Activated naive CD4-positive, alpha-beta T cell treated with anti-CD3 and anti-CD28 coated beads for 36 hours (primary cell): ENCODE results near the gene PFDN4. TPM values are rescaled to one million over a fixed set of nuclear protein-coding genes. Genes with fewer than 3 reads are reported as not detected.

Experiments used
- CTCF ChIA-PET: fragments of 350-600 bp; sonication (Branson Sonifier 250); formaldehyde crosslinking; loops from one replicate; lab custom pipeline; 2021; ENCODE audit warnings: antibody characterized with exemption; lab: Charles Lee
- DNase-seq: peaks from one replicate; pipeline ENCODE4 v3.0.0-alpha.2; 2020
- H3K27ac Mint-ChIP-seq: one replicate; pipeline ENCODE4 v1.8.0; 2021; ENCODE audit warnings: mild to moderate bottlenecking, mixed read lengths
- H3K27me3 Mint-ChIP-seq: one replicate; pipeline ENCODE4 v1.8.0; 2021; ENCODE audit warnings: low read depth, mixed read lengths
- H3K36me3 Mint-ChIP-seq: one replicate; pipeline ENCODE4 v1.8.0; 2021; ENCODE audit warnings: low read depth, mixed read lengths
- H3K4me1 Mint-ChIP-seq: one replicate; pipeline ENCODE4 v1.8.0; 2021; ENCODE audit warnings: low read depth, mixed read lengths
- H3K4me3 Mint-ChIP-seq: one replicate; pipeline ENCODE4 v1.8.0; 2021; ENCODE audit warnings: mild to moderate bottlenecking, moderate library complexity, mixed read lengths
- H3K9me3 Mint-ChIP-seq: one replicate; pipeline ENCODE4 v1.8.0; 2021; ENCODE audit warnings: mixed read lengths
- intact Hi-C: fragments of 100-400 bp; cut with micrococcal nuclease; formaldehyde crosslinking; loops from one replicate; pipeline ENCODE4 v1.15.1; 2023
- total RNA-seq, 2 experiments: library from RNA; stranded (reverse); gene quantifications; one replicate each; pipeline ENCODE4 v1.2.3, GENCODE V29; 2021

The PFDN4 gene, protein sequence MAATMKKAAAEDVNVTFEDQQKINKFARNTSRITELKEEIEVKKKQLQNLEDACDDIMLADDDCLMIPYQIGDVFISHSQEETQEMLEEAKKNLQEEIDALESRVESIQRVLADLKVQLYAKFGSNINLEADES
- 10 to 100 TPM; 48.8 to 53.3 TPM for total RNA-seq

DNA sequence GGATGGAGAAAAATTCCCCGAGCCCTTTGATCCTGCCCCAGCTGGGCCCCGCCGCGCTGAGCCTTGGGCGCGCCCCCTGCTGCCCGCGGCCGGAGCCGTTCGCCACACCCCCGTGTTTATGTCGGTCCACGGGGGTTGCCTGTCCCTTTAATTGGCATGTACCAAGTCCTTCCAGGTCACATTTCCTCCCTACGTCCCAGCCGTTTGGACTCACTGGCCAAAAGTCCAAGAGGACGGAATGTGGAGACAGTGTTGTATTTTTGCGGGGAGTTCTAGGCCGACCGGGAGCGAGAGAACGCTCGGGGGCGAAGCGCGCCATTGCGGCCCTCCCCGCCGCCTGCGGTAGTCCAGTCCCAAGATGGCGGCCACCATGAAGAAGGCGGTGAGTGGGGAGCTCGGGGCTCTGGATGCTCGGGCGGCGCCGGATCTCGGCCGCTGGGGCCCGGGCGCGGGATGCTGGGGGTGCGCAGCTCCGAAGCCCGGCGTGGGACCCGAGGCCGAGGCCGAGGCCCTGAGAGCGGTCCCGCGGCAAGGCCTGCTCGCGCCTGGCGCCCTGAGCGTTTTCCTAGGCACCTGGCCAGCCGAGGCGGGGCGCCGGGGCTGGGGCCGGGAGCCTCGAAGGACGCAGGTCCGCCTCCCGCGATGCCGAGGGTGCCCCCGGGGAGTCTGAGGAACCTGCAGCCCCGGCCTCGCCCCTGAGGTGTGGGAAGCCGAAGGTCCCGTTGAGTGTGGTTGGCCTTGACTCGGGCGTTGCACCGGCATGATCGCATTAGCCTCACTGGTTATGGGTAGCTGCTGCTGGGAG, at the start of gene PFDN4:
Gene PFDN4, plus strand, starts transcription at position 345 of the 805 bp plus-strand sequence. Its CDS starts 14 bp downstream, at position 359.
- H3K27me3 Mint-ChIP-seq: no peaks in the 10 kb centered on the region
- CTCF ChIA-PET: interaction anchor here (0.9 to 2.2 kb wide), 8 partner anchors 8 to 440 kb away, joined by 3 to 8 read pairs (median 6); no protein-coding TSS in a partner anchor
- intact Hi-C loops: loop anchor here (1.0 to 5.0 kb wide), 3 partner anchors 13 to 631 kb away; no protein-coding TSS in a partner anchor
- H3K4me3 Mint-ChIP-seq: peak within 1 kb of the TSS; percentile 90
- no peaks in the 10 kb centered on the region for H3K9me3 Mint-ChIP-seq
- DNase-seq: peak; percentile 86
- peak within 1 kb of the TSS; percentile 98 for H3K27ac Mint-ChIP-seq
- peaks cover 7% of the 10 kb centered on the region for H3K36me3 Mint-ChIP-seq
- H3K4me1 Mint-ChIP-seq: peaks cover 42% of the 10 kb centered on the region

DNA sequence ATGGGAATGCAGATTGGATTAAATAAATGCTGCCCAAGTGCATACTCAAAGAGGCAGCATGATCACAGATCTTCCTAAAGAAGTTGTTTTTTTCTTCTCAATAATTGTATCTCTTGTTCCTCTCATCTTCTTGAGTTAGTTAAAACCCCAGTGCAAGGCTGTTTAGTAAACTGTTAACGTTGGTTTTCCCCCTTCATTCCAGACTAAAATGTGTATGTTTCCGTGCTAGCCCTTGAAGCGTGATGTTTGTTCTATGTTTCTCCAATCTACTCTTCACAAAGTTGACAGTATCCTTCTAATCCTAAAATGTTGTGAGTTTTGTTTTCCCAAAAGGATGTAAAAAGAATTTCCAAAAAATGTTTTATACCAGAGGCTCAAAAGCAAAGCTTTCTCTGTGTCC, 49.7 kb upstream of the PFDN4 start:
- CTCF ChIA-PET: interaction anchor here (0.9 kb wide), 1 partner anchor 17 kb away, joined by 3 read pairs; no protein-coding TSS in a partner anchor
- Mint-ChIP-seq H3K4me3 (no peak overlapping the region), H3K4me1 (no peaks in the 10 kb centered on the region), H3K27me3 (peaks cover 17% of the 10 kb centered on the region), H3K9me3 (no peaks in the 10 kb centered on the region), H3K27ac (no peak overlapping the region), H3K36me3 (no peaks in the 10 kb centered on the region)
- intact Hi-C loops: no loop called here
- no peak for DNase-seq

DNA sequence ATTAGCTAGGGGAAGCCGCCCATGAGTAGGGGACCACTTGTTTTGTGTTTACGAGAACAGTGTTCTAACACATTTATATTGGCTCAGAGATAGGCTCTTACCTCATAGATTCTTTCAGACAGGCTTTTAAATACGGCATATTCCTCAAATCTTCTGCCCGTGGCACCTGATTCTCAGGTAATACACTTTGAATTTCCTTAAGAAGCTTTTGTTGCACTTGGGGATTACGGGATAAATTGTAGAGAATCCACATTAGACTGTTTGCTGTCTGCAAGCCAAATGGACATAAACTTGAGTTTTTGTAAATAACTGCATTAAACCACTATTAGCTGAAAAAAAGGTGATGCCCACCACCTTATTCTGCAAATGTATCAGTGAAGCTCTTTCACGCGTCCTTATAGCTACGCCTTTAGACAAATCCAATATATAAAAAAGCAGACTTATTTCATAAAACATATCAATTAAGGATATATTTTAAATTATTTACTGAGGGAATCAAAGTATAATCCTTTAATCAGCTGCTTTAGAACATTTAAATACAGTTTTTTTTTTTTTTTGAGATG, 49.0 kb upstream of the PFDN4 start:
- Mint-ChIP-seq H3K27me3 (peaks cover 21% of the 10 kb centered on the region), H3K4me1 (no peaks in the 10 kb centered on the region), H3K4me3 (no peak overlapping the region), H3K27ac (no peak overlapping the region), H3K9me3 (no peaks in the 10 kb centered on the region), H3K36me3 (no peaks in the 10 kb centered on the region)
- intact Hi-C loops: no loop called here
- DNase-seq: no peak
- CTCF ChIA-PET: interaction anchor here (0.6 to 0.9 kb wide), 2 partner anchors 17 to 229 kb away, joined by 3 read pairs; no protein-coding TSS in a partner anchor

DNA sequence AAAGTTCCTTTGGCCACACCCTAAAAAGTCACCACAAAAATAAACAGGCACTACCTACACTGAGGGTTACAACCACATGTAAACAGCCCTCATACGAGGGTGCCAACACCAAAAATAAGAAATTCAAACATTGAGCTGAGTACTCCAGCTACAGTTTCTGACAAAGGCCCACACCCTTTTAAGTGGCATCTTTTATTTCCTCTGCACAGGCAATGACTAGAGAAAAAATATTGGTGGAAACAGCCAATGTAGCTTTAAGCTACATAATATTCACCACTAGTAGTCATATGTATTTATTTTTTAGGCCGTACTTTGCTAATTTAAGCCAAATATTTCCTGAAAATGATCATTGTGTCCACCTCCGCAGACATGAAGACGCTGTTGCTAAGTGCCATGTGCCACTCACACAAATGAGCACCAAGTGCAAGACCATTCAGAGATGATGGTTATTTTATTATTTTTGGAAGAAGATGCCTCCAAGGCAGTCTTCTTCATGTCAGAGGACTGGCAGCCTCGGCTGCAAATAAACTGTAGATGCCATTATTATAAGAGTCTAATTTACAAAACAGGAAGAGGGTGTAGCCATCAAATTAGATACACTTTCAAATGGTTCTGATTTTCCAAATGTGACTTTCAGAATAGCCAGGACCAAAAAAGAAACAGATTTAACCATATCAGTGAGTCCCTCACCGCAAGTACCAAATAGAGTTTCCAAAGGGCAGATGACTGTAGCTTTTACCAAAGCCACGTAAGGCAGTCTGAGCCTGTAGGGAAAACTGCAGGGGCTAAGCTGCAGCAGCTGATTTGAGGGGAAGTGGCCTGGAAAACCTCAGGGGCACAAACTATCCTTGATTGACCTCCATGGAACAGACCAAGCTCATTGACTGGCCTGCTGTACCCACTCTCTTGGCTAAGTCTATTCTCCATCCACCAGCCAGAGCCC, 47.6 kb upstream of the PFDN4 start:
- Mint-ChIP-seq H3K27ac (no peak overlapping the region), H3K4me3 (no peak overlapping the region), H3K9me3 (no peaks in the 10 kb centered on the region), H3K27me3 (peaks cover 24% of the 10 kb centered on the region), H3K36me3 (no peaks in the 10 kb centered on the region), H3K4me1 (no peaks in the 10 kb centered on the region)
- no peak for DNase-seq
- CTCF ChIA-PET: interaction anchor here (1.1 to 1.2 kb wide), 2 partner anchors 37 to 39 kb away, joined by 3 read pairs; no protein-coding TSS in a partner anchor
- intact Hi-C loops: no loop called here

DNA sequence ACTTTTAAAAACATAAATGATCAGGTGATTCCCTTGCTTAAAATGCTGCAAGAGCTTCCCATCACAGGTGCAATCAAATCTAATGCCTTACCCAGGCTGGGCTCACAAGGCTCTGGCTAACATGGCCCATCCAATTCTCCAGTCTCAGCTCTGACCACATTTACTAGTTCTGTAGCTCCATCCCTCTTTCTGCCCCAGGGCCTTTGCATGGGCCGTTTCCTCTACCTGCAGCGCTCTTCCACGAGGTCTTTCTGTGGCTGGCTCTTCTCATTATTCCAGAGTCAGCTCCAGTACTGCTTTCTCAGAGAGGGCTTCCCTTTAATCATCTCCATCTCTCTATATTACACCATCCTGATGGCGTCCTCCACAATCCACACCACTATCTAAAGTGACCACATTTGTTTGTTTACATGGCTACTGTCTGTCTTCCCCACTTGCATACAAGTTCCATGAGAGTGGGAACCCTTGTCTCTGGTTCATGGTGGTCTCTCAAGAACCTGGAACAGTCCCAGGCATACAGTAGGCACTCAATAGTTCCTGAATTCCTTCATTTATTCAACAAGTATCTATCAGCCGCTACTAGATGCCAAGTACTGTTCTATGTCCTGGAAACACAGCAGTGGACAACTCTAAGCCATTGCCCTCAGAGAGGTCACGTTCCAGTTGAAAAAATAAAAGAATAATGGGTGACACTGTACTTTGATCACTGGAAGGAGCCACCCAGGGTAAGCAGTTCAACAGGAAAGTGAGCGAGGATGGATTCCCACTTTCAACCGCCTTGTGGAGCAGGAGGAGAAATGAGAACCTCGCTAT, 46.7 kb upstream of the PFDN4 start:
- CTCF ChIA-PET: interaction anchor here (1.1 to 1.2 kb wide), 2 partner anchors 36 to 39 kb away, joined by 3 read pairs; no protein-coding TSS in a partner anchor
- no peak for DNase-seq
- Mint-ChIP-seq H3K27me3 (peaks cover 26% of the 10 kb centered on the region), H3K4me1 (no peaks in the 10 kb centered on the region), H3K36me3 (no peaks in the 10 kb centered on the region), H3K4me3 (no peak overlapping the region), H3K9me3 (no peaks in the 10 kb centered on the region), H3K27ac (no peak overlapping the region)
- intact Hi-C loops: no loop called here

DNA sequence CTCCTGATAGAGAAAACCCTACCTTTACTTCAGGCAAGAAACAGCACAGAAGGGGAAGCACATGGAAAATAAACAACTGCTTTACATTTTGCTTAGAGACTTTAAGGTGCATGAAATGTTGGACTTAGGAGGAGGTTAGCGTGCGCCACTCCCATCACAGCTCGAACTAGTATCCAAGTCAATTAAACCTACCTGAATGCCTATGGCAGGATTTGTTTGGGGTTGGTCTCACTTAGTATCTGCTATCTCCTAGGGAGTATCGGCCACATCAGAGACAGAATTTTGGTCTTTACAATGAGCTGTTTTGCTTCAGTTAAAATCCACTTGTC, 46.1 kb upstream of the PFDN4 start:
- no peak for DNase-seq
- Mint-ChIP-seq H3K9me3 (no peaks in the 10 kb centered on the region), H3K4me3 (no peak overlapping the region), H3K4me1 (no peaks in the 10 kb centered on the region), H3K27me3 (peaks cover 29% of the 10 kb centered on the region), H3K36me3 (no peaks in the 10 kb centered on the region), H3K27ac (no peak overlapping the region)
- intact Hi-C loops: no loop called here
- CTCF ChIA-PET: no interaction called here

DNA sequence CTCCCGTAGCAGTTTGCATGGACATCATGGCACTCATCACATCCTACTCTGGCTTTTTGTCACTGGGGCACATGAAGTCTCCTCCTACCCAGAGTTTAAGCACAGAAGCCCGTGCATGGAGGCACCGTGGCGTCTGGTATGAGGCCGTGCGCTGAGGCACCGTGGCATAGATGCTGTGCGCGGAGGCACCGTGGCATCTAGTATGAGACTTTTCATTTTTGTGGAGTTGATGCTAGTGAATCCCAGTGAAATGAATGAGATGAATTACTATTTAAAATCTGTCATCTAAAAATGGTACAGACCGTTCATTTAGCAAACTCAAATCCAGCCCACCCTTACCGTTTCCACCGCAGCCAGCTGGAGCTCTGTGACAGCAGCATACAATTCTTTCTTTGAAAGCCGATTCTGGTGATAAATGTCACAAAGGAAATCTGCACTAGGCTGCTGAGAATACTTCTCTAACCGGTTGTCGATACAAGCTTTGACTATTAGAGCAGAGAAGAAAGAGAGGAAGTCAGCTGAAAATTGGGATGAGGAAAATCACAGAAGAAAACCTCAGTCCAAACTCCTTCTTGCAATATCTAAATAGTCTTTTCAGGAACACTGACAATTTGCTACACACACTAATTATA, 45.4 kb upstream of the PFDN4 start:
- Mint-ChIP-seq H3K27me3 (peaks cover 31% of the 10 kb centered on the region), H3K27ac (no peak overlapping the region), H3K4me3 (no peak overlapping the region), H3K36me3 (no peaks in the 10 kb centered on the region), H3K9me3 (no peaks in the 10 kb centered on the region), H3K4me1 (no peaks in the 10 kb centered on the region)
- no peak for DNase-seq
- intact Hi-C loops: no loop called here
- CTCF ChIA-PET: no interaction called here

DNA sequence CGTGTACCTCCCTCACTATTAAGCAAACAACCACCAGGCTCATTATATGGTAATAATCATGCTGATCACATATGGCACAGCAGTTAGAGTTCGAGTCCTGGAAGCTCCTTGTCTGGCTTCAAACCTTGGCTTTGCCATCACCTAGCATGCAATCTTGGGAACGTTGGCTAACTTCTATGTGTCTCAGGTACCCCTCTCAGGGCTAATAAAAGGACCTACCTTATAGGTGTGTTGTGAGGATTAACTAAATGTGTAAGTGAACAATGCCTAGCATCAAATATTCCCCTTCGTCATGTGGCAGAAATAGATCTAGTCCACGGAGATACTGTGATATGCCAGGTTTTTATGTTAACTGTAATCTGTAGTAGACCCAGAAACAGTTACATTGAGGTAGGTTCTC, 44.5 kb upstream of the PFDN4 start:
- no peaks in the 10 kb centered on the region for H3K9me3 Mint-ChIP-seq
- CTCF ChIA-PET: no interaction called here
- H3K27me3 Mint-ChIP-seq: peaks cover 39% of the 10 kb centered on the region
- DNase-seq: no peak
- no peaks in the 10 kb centered on the region for H3K36me3 Mint-ChIP-seq
- intact Hi-C loops: no loop called here
- H3K4me3 Mint-ChIP-seq: no peak overlapping the region
- H3K27ac Mint-ChIP-seq: no peak overlapping the region
- H3K4me1 Mint-ChIP-seq: no peaks in the 10 kb centered on the region

DNA sequence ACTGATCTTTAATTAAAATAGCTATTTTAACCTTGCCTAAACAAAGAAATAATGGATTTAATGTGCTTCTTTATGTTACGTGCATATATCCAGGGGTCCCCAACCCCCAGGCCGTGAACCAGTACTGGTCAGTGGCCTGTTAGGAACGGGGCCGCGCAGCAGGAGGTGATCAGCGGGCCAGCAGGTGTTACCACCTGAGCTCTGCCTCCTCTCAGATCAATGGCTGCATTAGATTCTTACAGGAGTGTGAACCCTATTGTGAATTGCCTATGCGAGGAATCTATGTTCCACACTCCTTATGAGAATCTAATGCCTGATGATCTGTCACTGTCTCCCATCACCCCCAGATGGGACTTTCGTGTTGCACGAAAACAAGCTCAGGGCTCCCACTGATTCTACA, 42.9 kb upstream of the PFDN4 start:
- H3K4me1 Mint-ChIP-seq: no peaks in the 10 kb centered on the region
- no peaks in the 10 kb centered on the region for H3K36me3 Mint-ChIP-seq
- H3K27ac Mint-ChIP-seq: no peak overlapping the region
- peaks cover 51% of the 10 kb centered on the region for H3K27me3 Mint-ChIP-seq
- H3K4me3 Mint-ChIP-seq: no peak overlapping the region
- CTCF ChIA-PET: no interaction called here
- intact Hi-C loops: no loop called here
- no peaks in the 10 kb centered on the region for H3K9me3 Mint-ChIP-seq
- DNase-seq: no peak

DNA sequence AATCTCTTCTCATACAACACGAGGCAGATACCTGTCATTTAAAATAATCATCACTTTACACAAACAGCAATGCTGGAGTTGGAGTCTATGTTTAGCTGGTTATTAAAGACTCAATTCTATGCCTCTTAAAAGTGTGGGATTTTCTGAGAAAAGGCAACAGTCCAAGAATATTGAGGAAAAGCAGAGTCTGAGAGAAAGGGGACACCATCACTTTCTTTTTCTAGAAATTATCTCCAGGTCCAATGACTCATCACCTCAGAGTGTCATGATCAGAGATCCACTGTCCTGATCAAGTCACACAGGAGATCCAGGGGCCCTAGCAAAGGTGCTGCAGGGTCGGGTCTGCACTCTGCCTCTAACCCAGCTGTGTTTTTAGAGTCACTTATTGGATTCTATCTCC, 42.1 kb upstream of the PFDN4 start:
- Mint-ChIP-seq H3K9me3 (no peaks in the 10 kb centered on the region), H3K4me1 (no peaks in the 10 kb centered on the region), H3K4me3 (no peak overlapping the region), H3K36me3 (no peaks in the 10 kb centered on the region), H3K27ac (no peak overlapping the region), H3K27me3 (peaks cover 54% of the 10 kb centered on the region)
- no peak for DNase-seq
- intact Hi-C loops: no loop called here
- CTCF ChIA-PET: no interaction called here

DNA sequence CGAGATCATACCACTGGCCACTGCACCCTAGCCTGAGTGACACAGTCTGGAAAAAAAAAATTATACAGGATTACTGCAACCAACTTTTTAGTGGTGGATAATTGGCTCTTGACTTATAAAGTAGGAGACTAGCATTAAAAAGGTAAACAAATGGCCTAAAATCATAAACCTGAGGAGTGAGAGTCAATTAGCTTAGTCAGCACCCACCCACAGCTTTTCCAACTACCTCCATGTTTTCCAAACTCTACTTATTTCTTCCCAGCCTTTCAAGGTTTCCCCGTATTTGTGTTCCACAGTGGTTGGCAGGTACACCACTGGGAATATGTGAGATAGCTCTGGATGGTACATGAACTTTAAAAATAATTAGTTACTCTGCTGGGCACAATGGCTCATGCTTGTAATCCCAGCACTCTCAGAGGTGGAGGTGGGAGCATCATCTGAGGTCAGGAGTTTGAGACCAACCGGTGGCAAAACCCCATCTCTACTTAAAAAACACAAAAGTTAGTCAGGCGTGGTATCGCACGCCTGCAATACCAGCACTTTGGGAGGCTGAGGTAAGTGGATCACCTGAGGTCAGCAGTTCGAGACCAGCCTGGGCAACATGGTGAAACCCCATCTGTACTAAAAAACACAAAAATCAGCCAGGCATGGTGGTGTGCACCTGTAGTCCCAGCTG, 40.8 kb upstream of the PFDN4 start:
- Mint-ChIP-seq H3K4me1 (no peaks in the 10 kb centered on the region), H3K36me3 (no peaks in the 10 kb centered on the region), H3K27ac (no peak overlapping the region), H3K27me3 (peaks cover 58% of the 10 kb centered on the region), H3K9me3 (no peaks in the 10 kb centered on the region), H3K4me3 (no peak overlapping the region)
- CTCF ChIA-PET: no interaction called here
- no peak for DNase-seq
- intact Hi-C loops: no loop called here
